GM21786 (cell line): Measurements from ENCODE around the gene ABHD15.

Experiments used
- ATAC-seq: cut with Tn5 transposase; IDR thresholded peaks from one replicate; pipeline ENCODE4 v1.9.1; 2021; ENCODE audit not compliant: unreplicated experiment

Gene ABHD15, protein sequence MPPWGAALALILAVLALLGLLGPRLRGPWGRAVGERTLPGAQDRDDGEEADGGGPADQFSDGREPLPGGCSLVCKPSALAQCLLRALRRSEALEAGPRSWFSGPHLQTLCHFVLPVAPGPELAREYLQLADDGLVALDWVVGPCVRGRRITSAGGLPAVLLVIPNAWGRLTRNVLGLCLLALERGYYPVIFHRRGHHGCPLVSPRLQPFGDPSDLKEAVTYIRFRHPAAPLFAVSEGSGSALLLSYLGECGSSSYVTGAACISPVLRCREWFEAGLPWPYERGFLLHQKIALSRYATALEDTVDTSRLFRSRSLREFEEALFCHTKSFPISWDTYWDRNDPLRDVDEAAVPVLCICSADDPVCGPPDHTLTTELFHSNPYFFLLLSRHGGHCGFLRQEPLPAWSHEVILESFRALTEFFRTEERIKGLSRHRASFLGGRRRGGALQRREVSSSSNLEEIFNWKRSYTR

DNA sequence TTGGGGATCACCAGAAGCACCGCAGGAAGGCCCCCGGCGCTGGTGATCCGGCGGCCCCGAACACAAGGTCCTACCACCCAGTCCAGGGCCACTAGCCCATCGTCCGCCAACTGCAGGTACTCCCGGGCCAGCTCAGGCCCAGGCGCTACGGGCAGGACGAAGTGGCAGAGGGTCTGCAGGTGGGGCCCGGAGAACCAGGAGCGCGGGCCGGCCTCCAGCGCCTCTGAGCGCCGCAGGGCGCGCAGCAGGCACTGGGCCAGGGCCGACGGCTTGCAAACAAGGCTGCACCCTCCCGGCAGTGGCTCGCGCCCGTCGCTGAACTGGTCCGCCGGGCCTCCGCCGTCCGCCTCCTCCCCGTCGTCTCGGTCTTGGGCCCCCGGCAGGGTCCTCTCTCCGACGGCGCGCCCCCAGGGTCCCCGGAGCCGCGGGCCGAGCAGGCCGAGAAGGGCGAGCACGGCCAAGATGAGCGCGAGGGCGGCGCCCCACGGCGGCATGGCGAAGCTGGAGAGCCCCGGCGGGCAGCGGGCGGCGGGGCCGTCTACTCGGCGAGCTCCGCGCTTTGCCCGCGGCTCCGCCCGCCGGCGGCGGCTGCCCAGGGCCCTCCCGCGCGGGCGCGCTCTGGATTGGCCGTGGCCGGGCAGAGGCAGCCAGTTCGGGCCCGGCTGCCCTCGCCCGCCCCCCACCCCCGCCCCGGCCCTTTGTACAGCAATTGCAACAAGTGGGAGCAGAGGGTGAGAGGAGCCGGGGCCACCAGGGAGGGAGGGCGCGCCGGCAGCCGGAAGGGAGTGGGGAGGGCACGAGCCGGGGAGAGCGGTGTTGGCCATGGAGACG is at the start of gene ABHD15:
Gene ABHD15, minus strand, starts transcription at position 565 of the 831 bp plus-strand sequence. Its CDS starts 71 bp downstream, at position 494.
- ATAC-seq: no peak

DNA sequence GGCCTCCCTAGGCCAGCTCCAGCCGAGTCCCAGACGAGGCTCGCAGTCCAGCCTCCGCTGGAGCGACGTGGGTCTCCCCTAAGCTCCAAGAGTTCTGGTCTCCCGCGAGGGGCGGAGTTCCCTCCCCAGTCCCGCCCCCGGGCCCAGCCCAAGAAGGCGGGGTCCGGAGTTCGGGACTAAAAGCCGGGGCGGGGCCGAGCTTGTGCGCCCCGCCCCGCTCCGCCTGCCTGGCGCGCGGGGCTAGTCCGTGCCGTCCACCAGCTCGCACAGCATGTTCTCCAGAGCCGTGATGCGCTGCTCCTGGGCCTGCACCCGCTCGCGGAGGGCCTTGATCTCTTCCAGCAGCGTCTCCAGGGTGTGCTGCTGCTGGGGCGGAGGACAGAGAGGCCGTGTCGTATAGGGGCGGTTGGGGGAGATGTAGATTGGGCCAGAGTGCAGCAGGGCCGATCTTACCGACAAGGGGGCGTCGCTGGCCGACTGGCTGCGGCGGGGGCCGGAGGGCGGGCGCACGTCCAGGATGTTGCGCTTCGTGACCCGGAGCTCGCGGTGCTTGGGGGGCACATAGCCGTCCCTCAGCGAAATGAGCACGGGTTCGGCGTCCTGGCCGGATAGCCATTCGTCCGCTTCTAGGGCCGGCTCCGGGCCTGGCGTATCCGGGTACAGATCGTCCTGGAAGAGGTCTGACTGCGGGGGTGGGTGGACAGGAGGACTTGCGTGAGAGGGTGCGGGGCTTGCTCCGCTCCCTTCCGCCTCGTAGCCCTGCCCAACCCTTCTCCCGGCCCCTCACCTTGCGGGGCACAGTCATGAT is 48.9 kb upstream of the ABHD15 start:
- no peak for ATAC-seq

DNA sequence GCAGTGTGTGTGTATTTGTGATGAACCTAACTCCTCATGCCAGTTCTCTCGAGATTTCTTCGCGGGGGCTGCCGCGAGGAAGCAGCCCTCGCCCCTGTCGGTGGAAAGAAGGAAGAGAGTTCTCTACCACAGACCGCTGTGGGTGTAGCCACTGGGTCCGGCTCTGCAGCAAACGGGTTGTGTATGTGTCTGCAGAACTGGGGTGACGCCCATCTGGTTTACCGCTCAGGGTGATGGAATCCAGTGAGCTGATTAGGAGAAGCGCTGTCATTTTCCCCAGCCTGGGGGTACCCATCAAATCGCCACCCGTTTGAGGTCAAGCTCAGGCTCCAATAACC is 48.2 kb upstream of the ABHD15 start:
- ATAC-seq: no peak

GRCh38 chr17:29614349-29615047 is 47.7 kb upstream of the ABHD15 start:
- no peak for ATAC-seq

DNA sequence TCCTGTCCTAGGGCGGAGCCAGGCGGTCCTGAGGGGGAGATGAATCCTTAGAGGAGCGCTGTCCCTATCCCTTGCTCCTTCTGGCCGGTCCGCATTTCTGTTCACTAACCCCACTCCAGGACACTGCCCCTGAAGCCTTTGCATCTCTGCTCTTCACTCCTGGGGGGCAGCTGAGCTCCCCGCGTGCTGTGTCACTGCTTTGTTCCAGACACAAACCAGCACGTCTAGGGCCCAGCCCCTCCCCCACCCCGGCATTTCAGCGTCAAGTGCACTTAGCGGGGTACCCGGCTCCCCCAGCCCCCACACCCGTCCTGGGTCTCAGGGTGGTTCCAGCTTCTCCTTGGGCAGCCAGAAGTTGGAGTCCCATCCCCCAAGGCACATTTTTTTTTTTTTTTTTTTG is 47.0 kb upstream of the ABHD15 start:
- no peak for ATAC-seq

GRCh38 chr17:29613352-29613837 is 46.6 kb upstream of the ABHD15 start:
- no peak for ATAC-seq

GRCh38 chr17:29612404-29613280 is 45.8 kb upstream of the ABHD15 start:
- no peak for ATAC-seq

DNA sequence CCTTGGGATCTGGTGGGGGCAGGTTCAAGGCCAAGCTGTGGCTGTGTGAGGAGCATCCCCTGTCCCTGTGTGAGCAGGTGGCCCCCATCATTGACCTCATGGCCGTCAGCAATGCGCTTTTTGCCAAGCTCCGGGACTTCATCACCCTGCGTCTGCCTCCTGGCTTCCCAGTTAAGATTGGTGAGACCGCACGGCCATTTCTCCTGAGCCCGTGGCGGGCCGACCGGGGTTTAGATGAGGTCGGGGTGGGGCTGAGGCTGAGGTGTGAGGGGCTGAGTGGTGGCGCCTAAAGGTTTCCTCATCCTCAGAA is 45.2 kb upstream of the ABHD15 start:
- no peak for ATAC-seq

DNA sequence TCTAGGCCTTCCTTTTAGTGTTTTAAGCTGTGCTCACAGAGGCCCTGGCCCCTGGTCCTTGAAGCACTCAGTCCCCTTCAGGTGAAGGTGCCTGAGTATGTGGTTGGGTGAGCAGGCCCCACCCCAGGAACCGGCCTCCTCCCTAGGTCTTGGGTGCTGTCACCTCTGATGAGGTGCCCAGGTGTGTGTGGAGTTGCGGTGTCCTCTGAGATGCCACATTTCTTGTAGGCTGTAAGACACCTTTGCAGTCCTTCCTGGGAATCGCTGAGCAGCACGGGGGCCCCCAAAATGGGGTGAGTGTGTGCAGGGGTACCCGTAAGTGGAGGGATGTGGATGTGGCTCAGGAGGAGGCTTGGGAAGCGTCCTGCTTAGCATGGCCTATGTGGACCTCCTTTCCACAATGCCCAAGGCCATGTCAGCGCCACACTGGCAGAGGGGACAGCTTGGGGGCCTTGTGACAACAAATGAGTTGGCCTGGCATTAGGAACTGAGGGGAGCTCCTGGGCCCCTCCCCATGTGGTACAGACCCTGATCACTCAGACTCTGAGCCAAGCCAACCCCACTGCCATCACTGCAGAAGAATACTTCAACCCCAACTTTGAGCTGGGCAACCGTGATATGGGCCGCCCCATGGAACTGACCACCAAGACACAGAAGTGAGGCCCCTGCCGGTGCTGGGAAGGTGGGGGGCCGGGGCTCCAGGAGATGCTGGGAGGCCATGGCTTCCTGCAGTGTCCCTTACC is 44.7 kb upstream of the ABHD15 start:
- ATAC-seq: no peak

- ATAC-seq: no peak
Measured at GRCh38 chr17:29610395-29610794, 43.6 kb upstream of the ABHD15 start.

DNA sequence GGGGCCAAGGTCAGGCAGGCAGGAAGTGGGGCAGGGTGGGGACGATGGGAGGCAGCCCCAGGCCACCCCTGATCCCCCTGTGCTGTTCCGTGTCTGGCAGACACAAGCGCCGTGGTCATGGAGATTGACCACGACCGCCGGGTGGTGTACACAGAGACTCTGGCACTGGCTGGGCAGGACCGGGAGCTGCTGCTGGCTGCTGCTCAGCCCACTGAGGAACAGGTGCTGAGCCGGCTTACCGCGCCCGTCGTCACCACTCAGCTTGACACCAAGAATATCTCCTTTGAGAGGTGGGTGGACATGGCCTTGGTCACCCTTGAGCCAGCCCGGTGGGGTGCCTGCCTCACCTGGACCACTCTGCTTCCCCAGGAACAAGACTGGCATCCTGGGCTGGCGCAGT is 42.1 kb upstream of the ABHD15 start:
- ATAC-seq: no peak

GRCh38 chr17:29607557-29608195 is 40.8 kb upstream of the ABHD15 start:
- no peak for ATAC-seq

DNA sequence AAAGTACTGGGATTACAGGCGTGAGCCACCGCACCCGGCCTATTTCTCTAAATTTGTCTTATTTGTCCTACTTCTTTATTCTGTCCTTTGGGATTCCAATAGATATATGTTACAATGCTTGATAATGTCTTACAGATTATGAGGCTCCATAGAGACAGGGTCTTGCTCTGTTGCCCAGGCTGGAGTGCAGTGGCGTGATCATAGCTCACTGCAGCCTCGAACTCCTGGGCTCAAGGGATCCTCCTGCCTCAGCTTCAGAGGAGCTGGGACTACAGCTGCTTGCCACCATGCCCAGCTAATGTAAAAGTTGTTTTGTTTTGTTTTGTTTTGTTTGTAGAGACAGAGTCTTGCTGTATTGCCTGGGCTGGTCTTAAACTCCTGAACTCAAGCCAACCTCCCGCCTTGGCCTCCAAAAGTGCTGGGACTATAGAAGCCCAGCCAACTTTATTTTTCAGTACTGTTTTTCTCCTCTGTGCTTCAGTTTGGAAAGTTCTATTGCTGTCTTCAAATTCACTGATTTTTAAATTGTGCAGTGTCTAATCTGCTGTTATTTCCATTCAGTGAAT is 36.4 kb upstream of the ABHD15 start:
- ATAC-seq: no peak

- no peak for ATAC-seq
Measured at GRCh38 chr17:29597361-29598172, 30.7 kb upstream of the ABHD15 start.

DNA sequence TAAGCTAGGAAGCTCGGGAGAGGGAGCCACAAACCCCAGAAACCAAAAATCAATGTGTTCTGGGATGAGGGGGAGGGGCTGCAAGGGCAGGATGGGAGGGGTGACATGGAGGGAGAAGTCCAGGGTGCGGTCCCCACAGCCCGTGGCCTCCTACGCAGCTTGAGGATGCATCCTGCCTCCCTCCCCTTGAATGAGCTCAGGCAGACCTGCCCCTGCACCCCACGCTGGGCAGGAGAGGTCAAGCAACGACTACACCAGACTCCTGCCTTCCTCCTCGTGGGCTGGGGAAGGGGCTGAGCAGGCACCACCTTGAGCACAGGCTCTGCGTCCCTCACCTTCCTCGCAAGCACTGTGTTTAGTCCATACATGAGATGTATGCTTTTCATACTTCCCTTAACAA is 30.0 kb upstream of the ABHD15 start:
- ATAC-seq: no peak

DNA sequence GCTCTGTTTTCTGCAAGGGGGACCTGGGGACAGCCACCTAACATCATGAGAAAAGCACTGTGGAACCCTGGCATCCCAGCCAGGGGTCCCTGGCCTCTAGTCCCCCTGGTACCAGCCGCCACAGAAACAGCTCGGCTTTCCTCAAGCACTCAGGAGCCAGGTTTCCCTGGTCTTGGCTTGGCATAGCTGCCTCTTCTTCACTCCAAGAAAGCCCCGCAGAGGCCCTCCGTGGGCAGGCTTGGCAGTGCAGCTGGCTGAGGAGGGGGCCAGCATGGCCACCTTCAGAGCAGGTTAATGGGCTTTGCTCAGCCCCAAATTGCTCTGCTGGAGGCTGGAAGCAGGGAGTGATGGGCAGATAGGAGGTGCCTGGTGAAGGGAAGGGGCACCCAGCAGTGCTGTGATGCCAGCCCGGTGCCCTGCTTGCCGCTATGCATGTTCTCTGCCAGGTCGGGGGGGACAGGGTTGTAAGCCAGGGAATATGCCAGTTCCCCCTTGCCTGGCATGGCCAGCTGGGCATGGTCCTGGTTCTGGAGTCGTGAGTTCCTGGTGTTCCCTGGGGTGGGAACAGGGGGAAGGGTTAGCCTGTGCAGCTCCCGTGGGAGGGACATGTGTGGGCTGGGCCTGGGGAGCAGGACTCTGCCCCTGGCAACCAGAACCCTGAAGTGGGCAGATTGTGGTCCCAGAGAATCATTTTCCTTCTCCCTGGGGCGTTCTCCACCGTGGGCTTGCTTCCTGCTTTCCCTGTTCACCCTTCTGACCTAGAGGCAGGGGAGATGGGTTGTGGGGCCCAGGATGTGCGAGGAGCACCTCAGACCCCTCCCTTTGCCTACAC is 29.3 kb upstream of the ABHD15 start:
- ATAC-seq: no peak
